MM.1S (cell line): ENCODE data around the gene TERT.
A peak's percentile ranks its signal among the peaks of the same experiment; 100 is the strongest.
"Not testable (repeated sequence)": the region's sequence is repeated elsewhere in the genome, so short reads cannot be mapped to it uniquely, and the experiment has no call there.

Source experiments
- DNase-seq: peaks from one replicate; pipeline ENCODE4 v3.0.0-alpha.2; 2015
- H2AFZ ChIP-seq: fragments of 300-600 bp; sonication (generic); 2 replicates; pipeline ENCODE4 v1.6.0; 2016; ENCODE audit warnings: antibody characterized with exemption, low read length
- H3F3A ChIP-seq: fragments of 300-600 bp; sonication (generic); 2 replicates; pipeline ENCODE4 v1.6.1; 2016; ENCODE audit warnings: mild to moderate bottlenecking, antibody characterized with exemption, low read length, moderate library complexity, mixed read lengths; ENCODE audit not compliant: insufficient read depth
- H3K27ac ChIP-seq: fragments of 300-600 bp; sonication (generic); 2 replicates; pipeline ENCODE4 v1.5.1; 2016; ENCODE audit warnings: mild to moderate bottlenecking, low read length
- H3K27me3 ChIP-seq: fragments of 300-600 bp; sonication (generic); replicated peaks from 2 replicates; pipeline ENCODE4 v1.6.0; 2016; ENCODE audit warnings: low read length; ENCODE audit not compliant: insufficient read depth
- H3K36me3 ChIP-seq: fragments of 300-600 bp; sonication (generic); replicated peaks from 2 replicates; pipeline ENCODE4 v1.6.1; 2016; ENCODE audit warnings: mild to moderate bottlenecking, low read length, mixed read lengths; ENCODE audit not compliant: insufficient read depth
- H3K4me1 ChIP-seq: fragments of 300-600 bp; sonication (generic); 2 replicates; pipeline ENCODE4 v1.6.1; 2016; ENCODE audit warnings: low read length, mixed read lengths
- H3K4me2 ChIP-seq: fragments of 300-600 bp; sonication (generic); 2 replicates; pipeline ENCODE4 v1.6.0; 2016; ENCODE audit warnings: low read depth, low read length
- H3K4me3 ChIP-seq: fragments of 300-600 bp; sonication (generic); 2 replicates; pipeline ENCODE4 v1.5.1; 2016; ENCODE audit warnings: low read length, mixed read lengths
- H3K79me2 ChIP-seq: fragments of 300-600 bp; sonication (generic); 2 replicates; pipeline ENCODE4 v1.6.1; 2016; ENCODE audit warnings: mixed run types, low read length, mixed read lengths
- H3K9ac ChIP-seq: fragments of 300-600 bp; sonication (generic); 2 replicates; pipeline ENCODE4 v1.6.1; 2016; ENCODE audit warnings: low read length, mixed read lengths
- H3K9me2 ChIP-seq: fragments of 300-600 bp; sonication (generic); replicated peaks from 2 replicates; pipeline ENCODE4 v1.6.1; 2016; ENCODE audit warnings: mild to moderate bottlenecking, low read length, mixed read lengths; ENCODE audit not compliant: insufficient read depth
- H3K9me3 ChIP-seq: fragments of 300-600 bp; sonication (generic); replicated peaks from 2 replicates; pipeline ENCODE4 v1.6.1; 2016; ENCODE audit warnings: mild to moderate bottlenecking, low read length, mixed read lengths; ENCODE audit not compliant: insufficient read depth
- H4K20me1 ChIP-seq: fragments of 300-600 bp; sonication (generic); 2 replicates; pipeline ENCODE4 v1.6.1; 2016; ENCODE audit warnings: mild to moderate bottlenecking, low read length, moderate library complexity, mixed read lengths; ENCODE audit not compliant: insufficient read depth
- EZH2 ChIP-seq: fragments of 300-600 bp; sonication (generic); optimal IDR thresholded peaks from 2 replicates; pipeline ENCODE3; 2017; ENCODE audit warnings: low read depth, mild to moderate bottlenecking, antibody characterized with exemption, low read length, mixed read lengths
- EZH2phosphoT487 ChIP-seq: fragments of 300-600 bp; sonication (generic); IDR thresholded peaks from 2 replicates; pipeline ENCODE4 v1.6.1; 2018; ENCODE audit warnings: antibody characterized with exemption, low read length
- TF ChIP-seq, protein P1 (sequence below): fragments of 300-600 bp; sonication (generic); IDR thresholded peaks from 2 replicates; pipeline ENCODE4 v1.5.1; 2016; ENCODE audit warnings: antibody characterized with exemption, low read length, mixed read lengths

TERT gene

DNA sequence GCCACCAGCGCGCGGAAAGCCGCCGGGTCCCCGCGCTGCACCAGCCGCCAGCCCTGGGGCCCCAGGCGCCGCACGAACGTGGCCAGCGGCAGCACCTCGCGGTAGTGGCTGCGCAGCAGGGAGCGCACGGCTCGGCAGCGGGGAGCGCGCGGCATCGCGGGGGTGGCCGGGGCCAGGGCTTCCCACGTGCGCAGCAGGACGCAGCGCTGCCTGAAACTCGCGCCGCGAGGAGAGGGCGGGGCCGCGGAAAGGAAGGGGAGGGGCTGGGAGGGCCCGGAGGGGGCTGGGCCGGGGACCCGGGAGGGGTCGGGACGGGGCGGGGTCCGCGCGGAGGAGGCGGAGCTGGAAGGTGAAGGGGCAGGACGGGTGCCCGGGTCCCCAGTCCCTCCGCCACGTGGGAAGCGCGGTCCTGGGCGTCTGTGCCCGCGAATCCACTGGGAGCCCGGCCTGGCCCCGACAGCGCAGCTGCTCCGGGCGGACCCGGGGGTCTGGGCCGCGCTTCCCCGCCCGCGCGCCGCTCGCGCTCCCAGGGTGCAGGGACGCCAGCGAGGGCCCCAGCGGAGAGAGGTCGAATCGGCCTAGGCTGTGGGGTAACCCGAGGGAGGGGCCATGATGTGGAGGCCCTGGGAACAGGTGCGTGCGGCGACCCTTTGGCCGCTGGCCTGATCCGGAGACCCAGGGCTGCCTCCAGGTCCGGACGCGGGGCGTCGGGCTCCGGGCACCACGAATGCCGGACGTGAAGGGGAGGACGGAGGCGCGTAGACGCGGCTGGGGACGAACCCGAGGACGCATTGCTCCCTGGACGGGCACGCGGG is at the start of gene TERT:
TSS of gene TERT (minus strand) at position 234 of the 815 bp plus-strand sequence. CDS start at position 155, 79 bp downstream.
- H3K9ac ChIP-seq, result no peak within 1 kb of the TSS
- H3K36me3 ChIP-seq, result no peaks in the 10 kb centered on the region
- H3F3A ChIP-seq, result 0 out of 2 replicates have a peak, but pooled peaks cover 6% of the 10 kb centered on the region
- peak within 1 kb of the TSS; percentile 43; the same call in 1 of the 2 replicates for H3K4me2 ChIP-seq
- H2AFZ ChIP-seq, result no peak within 1 kb of the TSS
- no peaks in the 10 kb centered on the region; the same call in 1 of the 2 replicates for H3K79me2 ChIP-seq
- no peak for DNase-seq
- no peaks in the 10 kb centered on the region for H3K4me1 ChIP-seq
- no peaks in the 10 kb centered on the region for H3K9me3 ChIP-seq
- no peaks in the 10 kb centered on the region for H3K9me2 ChIP-seq
- peak within 1 kb of the TSS; percentile 25; the same call in 1 of the 2 replicates for H3K4me3 ChIP-seq
- H3K27me3 ChIP-seq, result no peaks in the 10 kb centered on the region
- no peak for TF ChIP-seq EZH2
- TF ChIP-seq EZH2phosphoT487, result no peak
- TF ChIP-seq, protein P1, sequence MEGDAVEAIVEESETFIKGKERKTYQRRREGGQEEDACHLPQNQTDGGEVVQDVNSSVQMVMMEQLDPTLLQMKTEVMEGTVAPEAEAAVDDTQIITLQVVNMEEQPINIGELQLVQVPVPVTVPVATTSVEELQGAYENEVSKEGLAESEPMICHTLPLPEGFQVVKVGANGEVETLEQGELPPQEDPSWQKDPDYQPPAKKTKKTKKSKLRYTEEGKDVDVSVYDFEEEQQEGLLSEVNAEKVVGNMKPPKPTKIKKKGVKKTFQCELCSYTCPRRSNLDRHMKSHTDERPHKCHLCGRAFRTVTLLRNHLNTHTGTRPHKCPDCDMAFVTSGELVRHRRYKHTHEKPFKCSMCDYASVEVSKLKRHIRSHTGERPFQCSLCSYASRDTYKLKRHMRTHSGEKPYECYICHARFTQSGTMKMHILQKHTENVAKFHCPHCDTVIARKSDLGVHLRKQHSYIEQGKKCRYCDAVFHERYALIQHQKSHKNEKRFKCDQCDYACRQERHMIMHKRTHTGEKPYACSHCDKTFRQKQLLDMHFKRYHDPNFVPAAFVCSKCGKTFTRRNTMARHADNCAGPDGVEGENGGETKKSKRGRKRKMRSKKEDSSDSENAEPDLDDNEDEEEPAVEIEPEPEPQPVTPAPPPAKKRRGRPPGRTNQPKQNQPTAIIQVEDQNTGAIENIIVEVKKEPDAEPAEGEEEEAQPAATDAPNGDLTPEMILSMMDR, result no peak
- H4K20me1 ChIP-seq, result no peaks in the 10 kb centered on the region
- H3K27ac ChIP-seq, result no peak within 1 kb of the TSS

- no peaks in the 10 kb centered on the region for H3K9me2 ChIP-seq
- no peak for DNase-seq
- peaks cover 26% of the 10 kb centered on the region; the same call in 1 of the 2 replicates for H3K36me3 ChIP-seq
- H4K20me1 ChIP-seq, result no peaks in the 10 kb centered on the region
- H3K27ac ChIP-seq, result peak overlapping the region; percentile 98
- H3K4me3 ChIP-seq, result peak overlapping the region; percentile 93
- peak overlapping the region; percentile 98 for H3K9ac ChIP-seq
- peaks cover 68% of the 10 kb centered on the region for H3K79me2 ChIP-seq
- H3K9me3 ChIP-seq, result no peaks in the 10 kb centered on the region
- H3K4me2 ChIP-seq, result peak overlapping the region; percentile 92
- peaks cover 42% of the 10 kb centered on the region for H3F3A ChIP-seq
- TF ChIP-seq, protein P1, result no peak
- no peaks in the 10 kb centered on the region for H3K27me3 ChIP-seq
- H3K4me1 ChIP-seq, result peaks cover 33% of the 10 kb centered on the region
- H2AFZ ChIP-seq, result no peak overlapping the region
These were observed 49.3 kb upstream of the TERT start for GRCh38 chr5:1343931-1344901.

- Histone ChIP-seq H3K79me2 (peaks cover 77% of the 10 kb centered on the region), H2AFZ (no peak overlapping the region), H3K4me3 (peak overlapping the region; percentile 93), H3K27me3 (no peaks in the 10 kb centered on the region), H3K9ac (peak overlapping the region; percentile 98), H3K4me2 (peak overlapping the region; percentile 92), H3K9me2 (no peaks in the 10 kb centered on the region), H3K27ac (peak overlapping the region; percentile 98), H3K36me3 (peaks cover 34% of the 10 kb centered on the region), H3K9me3 (no peaks in the 10 kb centered on the region), H4K20me1 (no peaks in the 10 kb centered on the region), H3F3A (peaks cover 50% of the 10 kb centered on the region), H3K4me1 (peaks cover 41% of the 10 kb centered on the region)
- peak; percentile 70 for DNase-seq
- TF ChIP-seq EZH2 (no peak), EZH2phosphoT487 (no peak)
- TF ChIP-seq, protein P1, result no peak; the same call in 1 of the 2 replicates
These were observed 48.5 kb upstream of the TERT start for GRCh38 chr5:1343315-1343751.

GRCh38 chr5:1342711-1343110 is 47.8 kb upstream of the TERT start:
- not testable (repeated sequence) for H2AFZ ChIP-seq, DNase-seq, H3K9me2 ChIP-seq, H3K27me3 ChIP-seq, H3K9me3 ChIP-seq, H4K20me1 ChIP-seq
- peak overlapping the region; percentile 98 for H3K27ac ChIP-seq
- H3K9ac ChIP-seq, result peak overlapping the region; percentile 98
- peaks cover 40% of the 10 kb centered on the region for H3K36me3 ChIP-seq
- H3K79me2 ChIP-seq, result peaks cover 83% of the 10 kb centered on the region
- H3K4me3 ChIP-seq, result peak overlapping the region; percentile 93
- peaks cover 47% of the 10 kb centered on the region for H3K4me1 ChIP-seq
- H3K4me2 ChIP-seq, result peak overlapping the region; percentile 92
- peaks cover 56% of the 10 kb centered on the region for H3F3A ChIP-seq
